ENCODE measurements around the gene SMAD2.

DNA sequence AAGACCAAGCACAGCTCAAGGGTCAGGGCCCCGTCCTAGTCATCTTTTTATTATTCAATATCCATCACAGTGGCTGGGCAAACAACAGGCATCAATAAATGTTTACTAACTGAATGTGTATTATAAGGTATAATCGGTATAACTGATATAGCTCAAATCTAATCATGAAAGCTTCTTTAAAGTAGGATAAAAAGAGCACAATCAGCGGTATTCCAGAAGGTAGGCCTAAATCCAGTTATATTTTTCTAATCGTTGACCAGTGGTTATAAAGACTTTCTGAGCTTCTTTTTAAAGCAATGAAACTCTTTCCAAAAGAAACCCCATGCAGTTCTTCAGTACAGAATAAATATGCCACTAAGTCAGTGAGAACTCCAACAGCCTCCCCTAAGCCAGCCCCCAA lies 92.1 kb downstream of the SMAD2 start:
- TF ChIP-seq CTCF (conservative IDR thresholded peaks at IDR 0.05; ENCODE audit: low read depth, low read length): no peak
- no peak for TF ChIP-seq EZH2 (IDR thresholded peaks at IDR 0.05; ENCODE audit: borderline replicate concordance, low read depth, low read length, poor library complexity, severe bottlenecking)

Measured in A673 (cell line).